GF-D8 (cell line): Measurements from ENCODE around the gene CNTN4.
"Not testable (repeated sequence)": the region's sequence is repeated elsewhere in the genome, so short reads cannot be mapped to it uniquely, and the experiment has no call there.

Source experiments
- DNase-seq: peaks from one replicate; lab custom pipeline; 2025; lab: John Stamatoyannopoulos, UW

CNTN4 gene

DNA sequence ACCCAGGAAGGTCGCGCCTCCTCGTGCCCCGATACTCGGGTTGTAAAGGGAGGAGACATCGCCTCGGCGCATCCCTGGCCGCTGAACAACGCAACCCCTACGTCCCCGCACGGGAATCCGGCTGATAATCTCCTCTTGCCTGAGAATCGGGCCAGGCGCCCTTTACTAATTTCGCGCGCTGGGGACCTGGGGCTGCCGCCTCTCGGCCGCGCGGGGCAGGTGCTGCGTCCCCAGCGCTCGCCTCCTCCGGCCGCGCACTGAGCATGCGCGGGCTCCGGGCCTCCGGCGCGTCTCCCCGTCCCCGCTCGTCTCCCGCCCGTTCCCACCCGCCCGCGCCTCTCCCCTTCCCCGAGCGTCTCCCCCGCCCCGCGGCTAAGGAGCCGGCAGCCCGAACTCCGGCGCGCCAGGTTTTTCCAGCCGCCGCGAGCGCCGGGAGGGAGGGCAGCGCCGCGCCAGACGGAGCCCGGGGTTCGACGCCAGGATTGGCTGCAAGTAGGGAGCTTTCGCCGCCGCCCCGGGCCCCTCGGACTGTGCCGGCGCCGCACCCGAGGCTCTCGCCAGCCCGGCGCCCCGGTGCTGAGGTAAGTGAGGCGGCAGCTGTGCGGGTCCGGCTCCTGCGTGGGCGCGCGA is at the start of gene CNTN4:
CNTN4 (plus strand) TSS at position 469 of the 630 bp plus-strand sequence.
- DNase-seq, result no peak

DNA sequence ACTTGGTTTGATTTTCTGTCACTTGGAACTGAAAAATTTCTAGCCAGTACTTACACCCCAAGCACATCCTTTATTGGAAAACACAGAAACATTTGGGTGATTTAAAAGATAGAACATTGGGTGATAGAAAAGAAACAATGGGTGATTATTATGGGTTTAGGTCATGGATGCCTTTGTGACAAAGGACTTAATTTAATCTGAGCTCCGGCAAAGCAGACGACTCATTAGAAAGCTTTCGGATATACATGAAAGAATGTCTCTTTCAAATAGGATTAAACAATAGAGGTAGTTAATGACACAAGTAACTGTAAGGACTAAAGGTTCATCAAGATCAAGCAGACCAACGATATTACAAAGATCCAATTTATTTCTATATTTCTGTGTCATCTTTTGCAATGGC is 37.3 kb upstream of the CNTN4 start:
- DNase-seq, result no peak

DNA sequence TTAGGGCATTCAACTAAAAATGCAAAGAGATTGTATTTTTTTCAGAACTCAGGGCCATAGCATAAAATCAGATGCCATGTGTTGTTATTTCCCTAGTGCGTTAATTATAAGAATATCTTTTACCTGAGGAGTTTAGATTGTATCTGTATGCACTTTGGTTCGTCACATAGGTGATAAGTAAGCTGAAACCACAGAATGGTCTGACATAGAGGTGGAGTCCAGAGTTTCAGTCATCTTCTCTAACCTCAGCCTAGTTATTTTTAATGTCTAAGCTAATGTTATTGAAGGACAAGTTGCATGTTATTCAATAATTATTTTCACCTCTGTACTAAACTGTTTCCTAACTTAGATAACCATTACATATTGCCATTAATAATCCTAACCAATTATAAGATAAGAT is 27.1 kb upstream of the CNTN4 start:
- DNase-seq, result no peak

DNA sequence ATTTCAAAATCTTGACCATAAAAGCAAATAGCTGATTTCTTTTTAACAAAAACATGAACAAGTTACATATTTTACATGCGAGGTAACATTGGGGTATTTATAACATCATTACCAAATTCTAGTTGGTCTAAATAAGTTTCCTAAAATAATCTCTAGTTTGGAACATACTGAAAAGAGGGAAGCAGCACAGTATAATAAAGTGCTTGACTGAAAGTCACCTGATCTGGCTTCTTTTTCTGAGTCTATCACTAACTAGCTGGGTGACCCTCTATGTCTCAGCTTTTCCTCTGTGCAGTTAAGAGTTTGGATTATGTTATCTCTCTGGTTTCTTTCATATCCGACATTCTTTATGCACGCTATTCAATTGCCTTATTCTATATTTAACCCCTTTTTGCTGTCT is 19.8 kb upstream of the CNTN4 start:
- DNase-seq, result no peak

DNA sequence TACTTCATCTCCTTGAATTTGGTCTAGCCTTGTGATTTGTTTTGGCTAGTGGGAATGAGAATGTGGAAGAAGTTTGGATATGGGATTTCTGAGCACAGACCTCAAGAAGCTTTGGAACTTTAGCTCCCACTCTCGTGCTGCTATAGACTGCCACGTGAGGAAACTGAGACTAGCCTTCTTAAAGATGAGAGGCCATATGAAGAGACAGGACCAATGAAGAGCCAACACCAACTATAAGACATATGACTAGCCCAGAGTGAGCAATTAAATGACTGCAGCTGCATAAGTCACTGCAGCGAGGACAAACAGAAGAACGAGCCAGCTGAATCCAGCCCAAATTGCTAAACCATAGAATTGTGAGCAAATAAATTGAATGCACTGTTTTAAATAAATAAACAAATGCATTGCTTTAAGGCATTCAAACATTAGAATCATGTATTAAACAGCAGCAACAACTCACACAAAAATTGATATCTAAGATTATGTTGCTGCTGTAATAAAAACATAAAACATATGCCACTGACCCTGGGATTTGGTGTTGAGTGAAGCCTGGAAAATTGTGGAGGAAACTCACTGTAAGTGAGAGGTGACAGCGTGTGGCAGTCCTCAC is 15.7 kb upstream of the CNTN4 start:
- DNase-seq, result no peak

DNA sequence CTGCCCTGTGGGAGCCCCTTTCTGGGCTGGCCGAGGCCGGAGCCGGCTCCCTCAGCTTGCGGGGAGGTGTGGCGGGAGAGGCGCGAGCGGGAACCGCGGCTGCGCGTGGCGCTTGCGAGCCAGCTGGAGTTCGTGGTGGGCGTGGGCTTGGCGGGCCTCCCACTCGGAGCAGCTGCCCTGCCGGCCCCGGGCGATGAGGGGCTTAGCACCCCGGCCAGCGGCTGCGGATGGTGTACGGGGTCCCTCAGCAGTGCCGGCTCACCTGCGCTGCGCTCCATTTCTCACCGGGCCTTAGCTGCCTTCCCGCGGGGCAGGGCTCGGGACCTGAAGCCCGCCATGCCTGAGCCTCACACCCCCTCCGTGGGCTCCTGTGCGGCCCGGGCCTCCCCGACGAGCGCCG is 15.1 kb upstream of the CNTN4 start:
- not testable (repeated sequence) for DNase-seq

DNA sequence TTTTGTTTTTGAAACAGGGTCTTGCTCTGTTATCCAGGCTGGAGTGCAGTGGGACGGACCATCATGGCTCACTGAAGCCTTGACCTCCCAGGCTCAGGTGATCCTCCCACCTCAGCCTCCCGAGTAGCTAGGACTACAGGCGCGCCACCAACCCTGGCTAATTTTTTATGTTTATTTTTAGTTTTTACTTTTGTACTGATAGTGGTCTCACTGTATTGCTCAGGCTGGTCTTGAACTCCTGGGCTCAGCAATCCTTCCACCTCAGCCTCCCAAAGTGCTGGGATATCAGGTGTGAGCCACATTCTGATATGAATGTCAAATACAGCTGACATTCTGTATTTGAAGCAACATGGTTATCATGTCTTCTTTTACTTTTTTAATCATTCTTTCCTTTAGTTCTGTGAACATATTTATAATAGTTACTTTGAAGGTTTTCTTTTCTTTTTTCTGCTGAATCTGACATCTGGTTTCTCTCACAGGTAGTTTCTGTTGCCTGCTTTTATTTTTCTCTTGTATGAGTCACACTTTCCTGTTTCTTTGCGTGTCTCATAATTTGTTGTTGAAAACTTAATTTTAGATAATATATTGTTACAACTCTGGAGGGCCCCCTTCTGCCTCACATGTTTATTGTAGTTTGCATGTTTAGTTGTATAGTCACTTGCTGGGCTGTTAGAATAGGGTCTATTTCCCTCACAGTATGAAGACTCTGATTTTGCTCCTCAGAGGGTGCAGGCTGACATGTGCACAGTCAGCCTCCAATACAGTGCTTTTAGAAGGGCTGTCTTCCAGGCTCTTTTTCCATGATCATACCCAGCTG is 8.4 kb upstream of the CNTN4 start:
- no peak for DNase-seq

DNA sequence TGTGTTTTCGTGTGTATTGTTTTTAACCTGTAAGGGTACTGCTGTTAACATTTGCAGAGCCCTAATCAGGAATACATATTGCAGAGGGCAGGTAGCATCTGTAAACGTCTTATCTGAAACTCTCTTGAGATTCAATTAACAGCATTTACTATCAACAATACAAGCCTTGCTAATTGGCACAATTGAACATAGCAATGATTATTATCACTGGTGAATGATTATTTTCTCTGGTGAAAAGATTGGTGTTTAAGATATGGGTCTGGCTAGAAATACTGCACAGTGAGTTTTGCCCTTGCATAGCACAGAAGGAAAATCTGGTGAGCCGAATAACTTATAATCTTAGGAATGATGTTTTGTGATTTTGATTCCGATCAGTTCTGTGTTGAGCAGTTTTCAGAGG is 5.9 kb upstream of the CNTN4 start:
- DNase-seq, result no peak

DNA sequence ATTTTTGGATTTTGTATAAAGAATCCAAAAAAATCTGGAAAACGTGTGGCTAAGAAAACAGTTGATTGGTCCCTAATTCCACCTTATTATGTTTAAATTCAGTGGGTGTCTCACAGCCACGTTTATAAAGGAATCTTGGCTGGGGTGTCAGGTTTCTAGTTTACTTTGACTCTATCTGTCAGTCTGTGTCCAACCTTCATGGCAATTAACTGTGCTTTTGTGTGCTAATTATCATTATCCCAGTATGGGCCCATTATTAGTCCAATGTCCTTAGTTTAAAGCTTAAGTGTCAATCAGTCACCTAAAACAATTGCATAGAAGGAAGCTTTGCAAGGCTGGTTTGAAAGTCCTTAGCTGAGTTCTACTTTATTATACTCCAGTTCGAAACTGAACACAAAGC is 3.7 kb upstream of the CNTN4 start:
- DNase-seq, result no peak

DNA sequence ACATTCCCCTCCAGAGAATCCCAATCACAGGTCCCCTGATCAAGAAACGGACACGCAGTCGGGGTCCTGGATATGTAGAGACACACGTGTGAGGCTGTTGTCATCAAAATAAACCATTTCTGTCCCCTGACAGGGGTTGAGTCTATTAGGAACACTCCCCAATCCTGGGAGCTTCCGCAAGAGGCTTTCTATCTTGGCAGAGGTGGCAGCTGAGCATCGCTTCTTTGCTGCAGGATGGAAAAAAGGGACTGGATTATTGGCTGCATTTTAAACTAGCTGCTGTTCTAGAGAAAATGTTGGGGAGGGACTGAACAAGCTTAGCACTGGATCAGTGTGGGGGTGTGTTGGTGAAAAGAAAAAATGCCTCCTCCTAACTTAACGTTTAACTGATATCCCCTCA is 2.5 kb upstream of the CNTN4 start:
- DNase-seq, result no peak

DNA sequence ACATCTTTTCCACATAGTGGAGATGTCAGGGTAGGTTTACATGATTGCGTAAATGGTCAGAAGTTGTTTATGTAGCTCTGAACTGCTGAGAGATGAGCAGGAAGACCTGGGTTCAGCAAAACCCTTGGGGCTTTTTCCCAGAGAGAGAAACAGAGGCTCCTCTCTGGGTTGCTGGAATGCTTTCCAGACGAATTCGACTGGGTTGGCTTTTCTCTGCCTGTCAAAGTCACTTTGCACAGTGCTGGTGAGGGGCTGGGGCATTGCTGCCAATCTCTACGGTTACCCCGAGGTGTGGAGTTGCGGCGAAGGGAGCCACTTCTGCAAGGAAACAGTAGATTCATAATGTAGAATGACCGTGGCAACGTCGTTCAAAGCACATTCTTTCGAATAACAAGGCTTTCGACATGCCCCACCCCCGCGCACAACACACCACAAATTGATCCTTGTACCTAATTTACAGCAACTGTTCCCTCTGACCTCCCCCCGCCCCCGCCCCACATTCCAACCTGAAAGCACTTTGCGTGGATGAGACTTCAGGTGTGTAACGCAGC is 950 bp upstream of the CNTN4 start:
- DNase-seq, result no peak

DNA sequence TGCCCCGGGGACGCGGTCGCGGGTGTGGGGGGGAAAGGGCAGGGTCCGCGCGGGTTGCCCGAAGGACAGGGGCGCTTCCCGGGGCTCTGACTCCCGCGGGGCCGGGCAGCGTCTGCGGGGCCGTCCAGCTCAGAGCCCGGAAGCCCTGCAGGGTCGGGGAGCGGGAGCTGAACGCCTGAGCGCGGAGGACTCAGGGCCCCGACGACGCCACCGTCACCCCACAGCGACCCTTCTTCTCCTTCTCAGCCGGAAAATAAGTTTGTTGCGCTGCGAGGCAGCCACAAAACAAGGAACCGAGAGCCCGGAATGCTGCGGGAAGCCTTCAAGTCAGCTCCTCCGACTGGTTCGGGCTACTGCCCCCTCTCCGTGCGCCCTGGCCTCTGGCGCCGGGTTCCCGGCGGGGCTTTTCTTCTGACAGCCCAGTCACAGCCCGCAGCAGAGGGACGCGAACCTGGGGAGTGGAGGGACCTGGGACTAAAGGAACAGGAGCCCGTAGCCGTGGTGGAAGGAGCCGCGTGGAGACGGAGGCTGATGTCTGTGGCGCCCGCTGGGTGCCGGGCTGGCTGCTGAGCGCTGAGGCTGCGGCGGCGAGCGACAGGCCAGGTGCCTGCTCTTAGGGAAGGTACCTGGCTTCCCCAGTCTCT is 484 bp downstream of the CNTN4 start:
- DNase-seq, result no peak

DNA sequence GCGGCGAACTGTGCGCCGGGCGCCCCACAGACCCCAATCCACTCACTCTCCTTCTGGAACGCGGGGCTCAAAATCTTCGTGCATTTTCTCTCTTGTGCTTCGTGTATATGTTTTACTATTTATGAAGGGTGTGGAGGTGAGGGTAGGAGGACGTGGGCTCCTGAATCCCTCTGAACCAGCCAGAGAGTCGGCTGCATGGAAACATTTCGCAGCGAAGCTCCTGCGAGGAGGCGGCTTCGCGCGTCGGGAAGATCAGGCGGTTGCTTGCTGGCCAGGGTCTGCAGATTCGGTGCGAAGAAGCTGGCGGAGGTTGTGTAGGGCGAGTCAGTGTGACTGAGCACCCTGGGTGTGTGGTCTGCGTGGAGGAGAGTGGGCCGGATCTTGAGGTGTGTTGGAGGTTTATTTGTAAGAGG is 1.1 kb downstream of the CNTN4 start:
- no peak for DNase-seq

DNA sequence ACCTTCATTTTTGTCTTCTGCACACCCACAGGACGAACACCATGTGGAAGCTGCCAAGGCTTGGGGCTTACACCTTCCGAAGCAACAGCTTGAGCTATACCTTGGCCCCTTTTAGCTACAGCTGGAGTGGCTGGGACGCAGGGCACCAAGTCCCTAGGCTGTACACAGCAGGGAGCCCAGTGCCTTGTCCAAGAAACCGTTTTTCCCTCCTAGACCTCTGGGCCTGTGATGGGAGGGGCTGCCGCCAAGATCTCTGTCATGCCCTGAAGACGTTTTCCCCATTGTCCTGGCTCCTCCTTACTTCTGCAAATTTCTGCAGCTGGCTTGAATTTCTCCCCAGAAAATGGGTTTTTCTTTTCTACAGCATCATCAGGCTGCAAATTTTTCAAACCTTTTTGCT is 7.8 kb downstream of the CNTN4 start:
- DNase-seq, result no peak

DNA sequence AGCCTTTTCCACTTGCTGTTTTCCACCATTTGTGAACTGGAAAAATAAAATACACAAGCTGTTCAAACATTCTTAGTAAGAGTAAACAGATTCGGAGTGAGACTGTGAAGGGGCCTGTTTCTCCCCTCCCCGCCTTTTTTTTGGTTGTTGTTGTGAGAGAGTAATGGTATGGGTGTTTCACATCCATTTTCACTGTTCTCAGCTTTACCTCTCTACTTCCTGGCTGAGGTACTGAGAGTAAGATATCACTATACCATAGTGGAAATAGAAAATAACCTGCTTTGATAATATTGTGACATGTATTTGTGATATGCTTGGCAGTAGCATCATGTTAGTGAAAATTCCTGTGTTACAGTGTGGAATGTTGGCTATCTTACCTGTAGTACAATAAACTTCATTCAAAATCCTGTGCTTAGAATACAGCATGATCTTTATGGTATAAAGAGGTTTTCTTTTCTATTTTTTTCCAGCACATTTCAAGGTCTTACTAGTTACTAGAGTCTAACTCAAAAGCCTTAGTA is 12.0 kb downstream of the CNTN4 start:
- DNase-seq, result no peak

DNA sequence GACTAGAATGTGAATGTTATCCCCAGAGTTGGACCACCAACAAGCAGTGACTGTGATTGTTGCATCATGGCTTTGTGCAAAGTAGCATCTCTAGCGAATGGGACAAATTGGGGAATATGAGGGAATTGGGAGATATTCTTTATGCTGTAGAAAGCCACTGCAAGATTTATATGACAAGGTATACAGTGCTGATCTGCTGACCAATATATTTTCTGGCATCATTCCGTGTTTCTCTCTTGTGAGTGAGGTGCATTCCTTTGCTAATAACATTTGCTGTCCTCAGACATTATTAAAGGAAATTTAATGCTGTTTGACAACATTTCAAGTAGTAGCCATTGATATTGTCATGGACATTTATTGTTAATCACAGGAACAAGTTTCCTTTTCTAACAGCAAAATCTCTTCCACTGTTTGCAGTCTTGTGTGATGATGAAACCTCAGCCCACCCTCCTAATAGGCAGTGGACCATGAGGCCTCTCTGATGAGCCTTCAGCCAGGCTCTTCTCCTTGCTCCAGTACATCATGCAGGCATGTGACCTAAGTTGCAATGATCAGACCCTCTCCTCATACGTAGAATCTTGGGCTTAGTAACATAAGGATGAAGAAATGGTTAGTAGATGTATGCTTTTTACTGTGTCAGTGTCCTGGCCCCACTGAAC is 16.1 kb downstream of the CNTN4 start:
- DNase-seq, result no peak

DNA sequence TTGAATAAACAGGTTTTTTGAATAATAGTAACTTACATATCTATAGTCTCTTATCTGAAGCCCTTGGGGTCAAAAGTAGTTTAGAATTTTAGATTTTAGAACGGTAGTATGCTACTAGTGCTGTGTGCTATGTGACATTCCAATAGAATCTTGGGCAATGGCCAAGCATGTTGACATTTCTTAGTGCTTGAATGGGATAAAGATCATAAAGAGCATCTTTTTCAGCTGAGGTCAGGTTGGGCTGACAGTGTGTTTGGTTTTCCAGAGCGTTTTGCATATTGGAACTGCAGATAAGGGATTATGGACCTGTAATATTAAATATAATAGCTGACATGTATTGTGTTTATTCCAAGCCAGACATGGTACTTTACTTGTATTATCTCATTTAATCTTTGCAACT is 32.1 kb downstream of the CNTN4 start:
- no peak for DNase-seq

DNA sequence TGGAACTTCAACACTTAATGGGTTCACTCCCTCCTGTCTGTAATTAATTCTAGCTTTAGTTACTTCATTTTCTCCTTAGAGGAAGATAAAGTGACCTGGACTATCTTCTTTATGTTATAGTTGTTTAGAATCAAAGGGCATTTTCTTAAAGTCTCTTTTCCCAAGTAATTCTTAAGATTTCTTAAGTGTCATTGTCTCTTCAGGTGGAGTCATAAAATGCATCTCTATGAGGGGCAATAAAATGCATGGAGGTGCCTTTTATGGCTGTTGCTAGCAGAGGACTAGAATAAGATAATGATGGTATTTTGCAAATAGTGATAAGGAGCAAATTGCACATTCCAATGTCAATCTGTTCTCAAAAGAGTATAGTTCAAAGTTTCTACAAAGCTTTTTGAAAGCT is 34.5 kb downstream of the CNTN4 start:
- no peak for DNase-seq

DNA sequence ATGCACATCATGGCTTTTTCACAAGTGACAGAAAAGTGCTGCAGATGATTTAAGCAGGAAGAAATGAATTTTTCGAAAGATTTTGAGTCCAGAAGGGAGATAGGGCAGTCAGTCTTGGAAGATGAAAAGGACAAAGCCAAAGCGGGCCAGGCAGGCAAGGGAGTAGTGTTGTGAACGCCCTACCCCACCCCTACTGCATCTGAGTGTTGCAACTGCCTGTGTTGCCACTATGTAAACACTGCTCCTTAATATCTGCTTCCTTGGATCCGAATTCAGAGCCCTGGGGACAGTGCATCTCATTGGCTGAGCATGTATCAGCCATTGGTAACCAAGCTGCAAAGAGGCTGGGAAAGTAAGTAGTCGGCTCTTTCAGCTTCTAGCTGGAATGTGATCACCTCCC is 39.0 kb downstream of the CNTN4 start:
- DNase-seq, result no peak

DNA sequence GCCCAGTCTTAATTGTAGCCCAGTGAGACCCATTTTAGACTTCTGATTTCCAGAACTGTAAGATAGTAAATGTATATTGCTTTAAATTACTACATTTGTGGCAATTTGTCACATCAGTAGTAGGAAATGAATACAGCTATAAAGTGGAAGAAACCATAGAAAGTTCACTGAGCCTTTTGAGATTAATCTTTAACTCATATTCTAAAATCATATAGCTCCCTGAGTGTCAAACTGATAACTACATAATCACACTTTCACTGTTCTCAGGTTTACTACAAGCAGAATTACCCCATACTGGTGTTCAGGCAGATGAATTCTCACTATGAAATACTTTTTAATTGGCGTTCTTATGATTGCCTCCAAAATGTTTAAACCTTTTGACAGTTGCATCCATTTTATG is 42.8 kb downstream of the CNTN4 start:
- DNase-seq, result no peak

DNA sequence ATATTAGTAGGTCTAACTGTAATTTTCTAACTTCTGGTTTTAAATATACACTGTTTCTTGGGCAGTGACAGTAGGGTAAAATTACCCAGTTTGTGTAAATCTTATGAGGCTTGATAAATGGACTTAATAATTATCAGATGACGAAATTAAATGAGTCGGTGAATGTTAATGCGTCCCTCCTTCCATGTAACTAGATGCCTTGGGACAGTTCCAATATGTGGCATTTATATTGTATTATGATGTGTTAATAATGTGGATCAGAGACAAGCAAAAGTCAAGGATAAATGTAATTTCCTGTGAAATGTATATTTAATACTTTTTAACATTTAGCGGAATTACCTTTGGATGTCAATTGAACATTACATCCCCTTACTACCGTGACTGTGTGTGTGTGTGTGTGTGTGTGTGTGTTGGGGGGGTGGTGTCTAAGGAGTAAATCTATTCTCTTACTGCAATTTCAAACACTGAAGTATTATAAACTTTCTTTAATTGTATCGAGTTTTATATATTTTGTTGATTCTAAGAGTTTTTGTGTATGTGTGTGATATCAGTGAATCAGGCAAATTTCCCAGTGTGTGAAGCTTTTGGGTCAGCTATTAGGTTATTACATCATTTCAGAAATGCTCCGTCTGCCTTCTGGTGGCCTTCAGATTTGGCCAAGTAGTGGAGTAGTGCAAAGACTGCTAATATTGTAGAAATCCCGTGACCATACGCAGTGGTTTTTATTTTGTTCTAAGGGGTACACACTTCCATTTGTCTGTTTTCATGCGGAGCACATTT is 50.1 kb downstream of the CNTN4 start:
- DNase-seq, result no peak
